ENCODE data around the gene OR2V1. TPM values are rescaled to one million over a fixed set of nuclear protein-coding genes. Genes with fewer than 3 reads are reported as not detected.
A peak's percentile ranks its signal among the peaks of the same experiment; 100 is the strongest.
"Not testable (repeated sequence)": the region's sequence is repeated elsewhere in the genome, so short reads cannot be mapped to it uniquely, and the experiment has no call there.

The OR2V1 gene
- total and polyA plus RNA-seq, 12 donors = not detected

GRCh38 chr5:181173027-181173419 lies 42.1 kb upstream of the OR2V1 start:
- peak in 1 of 7 donors; percentile 38 for DNase-seq
- 12 to 28% (median 16%) methylated on average over 11 of the region's 11 CpGs for WGBS, 4 donors
- no peak overlapping the region for H3K27ac ChIP-seq
- H3K36me3 ChIP-seq (replicated peaks in 1 of 2) = no peaks in the 10 kb centered on the region
- intact Hi-C loops (cut with DNase I) = loop anchor here in 1 of 2 donors (5.0 kb wide), 1 partner anchor 391 kb away; no protein-coding TSS in a partner anchor
- H3K27me3 ChIP-seq = peaks cover 76% of the 10 kb centered on the region
- H3K4me3 ChIP-seq = no peak overlapping the region
- TF ChIP-seq POLR2A (IDR thresholded peaks at IDR 0.05) (no peak), CTCF (IDR thresholded peaks at IDR 0.05) (no peak)
- no peaks in the 10 kb centered on the region for H3K9me3 ChIP-seq (replicated peaks in 1 of 3)
- no peaks in the 10 kb centered on the region for H3K4me1 ChIP-seq (replicated peaks in 1 of 2)

- intact Hi-C loops (cut with DNase I) = loop anchor here in 1 of 2 donors (5.0 kb wide), 1 partner anchor 389 kb away; no protein-coding TSS in a partner anchor
- H3K4me3 ChIP-seq = no peak overlapping the region
- no peak overlapping the region for H3K27ac ChIP-seq
- no peak for TF ChIP-seq POLR2A (IDR thresholded peaks at IDR 0.05)
- TF ChIP-seq CTCF (IDR thresholded peaks at IDR 0.05) = no peak
- H3K36me3 ChIP-seq (replicated peaks in 1 of 2) = no peaks in the 10 kb centered on the region
- DNase-seq = no peak
- H3K9me3 ChIP-seq (replicated peaks in 1 of 3) = no peaks in the 10 kb centered on the region
- peaks cover 86% of the 10 kb centered on the region for H3K27me3 ChIP-seq
- WGBS, 4 donors = 29 to 47% (median 43%) methylated on average over 3 of the region's 3 CpGs
- H3K4me1 ChIP-seq (replicated peaks in 1 of 2) = no peaks in the 10 kb centered on the region
Measured at GRCh38 chr5:181171782-181172181, 40.8 kb upstream of the OR2V1 start.

- 50 to 70% (median 59%) methylated on average over 6 of the region's 6 CpGs for WGBS, 4 donors
- Histone ChIP-seq H3K9me3 (replicated peaks in 1 of 3) (no peaks in the 10 kb centered on the region), H3K27me3 (peaks cover 94% of the 10 kb centered on the region), H3K36me3 (replicated peaks in 1 of 2) (no peaks in the 10 kb centered on the region), H3K4me1 (replicated peaks in 1 of 2) (no peaks in the 10 kb centered on the region), H3K4me3 (no peak overlapping the region), H3K27ac (no peak overlapping the region)
- DNase-seq = no peak
- TF ChIP-seq CTCF (IDR thresholded peaks at IDR 0.05) = no peak
- TF ChIP-seq POLR2A (IDR thresholded peaks at IDR 0.05) = no peak
- intact Hi-C loops (cut with DNase I) = loop anchor here in 1 of 2 donors (5.0 kb wide), 1 partner anchor 389 kb away; no protein-coding TSS in a partner anchor
Measured at GRCh38 chr5:181170996-181171395, 40.0 kb upstream of the OR2V1 start.

- Histone ChIP-seq H3K4me3 (no peak overlapping the region), H3K9me3 (replicated peaks in 1 of 3) (no peaks in the 10 kb centered on the region), H3K27me3 (peaks cover 96% of the 10 kb centered on the region), H3K27ac (no peak overlapping the region), H3K4me1 (replicated peaks in 1 of 2) (no peaks in the 10 kb centered on the region), H3K36me3 (replicated peaks in 1 of 2) (no peaks in the 10 kb centered on the region)
- DNase-seq = no peak
- intact Hi-C loops (cut with DNase I) = loop anchor here in 1 of 2 donors (5.0 kb wide), 1 partner anchor 388 kb away; no protein-coding TSS in a partner anchor
- WGBS, 4 donors = 20 to 33% (median 25%) methylated on average over 22 to 33 of the region's 33 CpGs
- no peak for TF ChIP-seq CTCF (IDR thresholded peaks at IDR 0.05)
- TF ChIP-seq POLR2A (IDR thresholded peaks at IDR 0.05) = no peak
Measured at GRCh38 chr5:181170237-181170825, 39.4 kb upstream of the OR2V1 start.

GRCh38 chr5:181169459-181170236 lies 38.7 kb upstream of the OR2V1 start:
- H3K36me3 ChIP-seq (replicated peaks in 1 of 2); H3K9me3 ChIP-seq (replicated peaks in 1 of 3); H3K27ac ChIP-seq; H3K4me1 ChIP-seq (replicated peaks in 1 of 2); H3K4me3 ChIP-seq: not testable (repeated sequence)
- H3K27me3 ChIP-seq = peaks cover 92% of the 10 kb centered on the region
- peak in 2 of 7 donors; percentile 56 to 77 for DNase-seq
- intact Hi-C loops (cut with DNase I) = loop anchor here in 1 of 2 donors (5.0 kb wide), 1 partner anchor 387 kb away; no protein-coding TSS in a partner anchor
- WGBS, 4 donors = 6 to 10% (median 7%) methylated on average over 26 to 50 of the region's 50 CpGs
